NCI-H1930 (cell line): ENCODE measurements around the gene LRRN1.
A peak's percentile ranks its signal among the peaks of the same experiment; 100 is the strongest.

Experiments
- DNase-seq, 2 experiments: peaks; one replicate each; lab custom pipeline; 2025; lab: John Stamatoyannopoulos, UW

The LRRN1 gene

GRCh38 chr3:3799173-3800079, at the start of gene LRRN1:
Gene LRRN1, plus strand, starts transcription at chr3:3799431. Its CDS starts 45,211 bp downstream, at chr3:3844642.
- DNase-seq, result peak; percentile 52 to 61

- DNase-seq, result no peak
These were observed 45.8 kb upstream of the LRRN1 start for GRCh38 chr3:3753416-3753815.

- no peak for DNase-seq
These were observed 33.6 kb upstream of the LRRN1 start for GRCh38 chr3:3765661-3766060.

DNA sequence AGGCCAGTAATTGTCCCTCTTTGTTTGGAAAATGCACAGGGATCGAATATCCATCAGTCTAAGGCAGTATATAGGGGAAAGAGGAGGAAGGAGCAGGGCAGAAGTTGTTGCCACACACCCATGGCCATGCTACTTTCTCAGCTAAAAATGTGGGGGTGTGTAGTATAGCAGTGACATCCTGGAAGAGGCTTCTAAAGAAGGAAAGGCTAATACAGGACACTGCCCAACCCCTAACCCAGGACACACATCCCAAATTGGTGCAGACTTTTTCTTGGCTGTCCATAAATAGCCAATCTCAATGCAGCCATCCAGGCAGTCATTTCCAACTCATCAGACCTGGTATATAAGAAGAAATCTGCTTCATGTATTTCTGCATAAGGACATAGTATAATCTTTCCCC, 33.1 kb upstream of the LRRN1 start:
- no peak for DNase-seq

DNA sequence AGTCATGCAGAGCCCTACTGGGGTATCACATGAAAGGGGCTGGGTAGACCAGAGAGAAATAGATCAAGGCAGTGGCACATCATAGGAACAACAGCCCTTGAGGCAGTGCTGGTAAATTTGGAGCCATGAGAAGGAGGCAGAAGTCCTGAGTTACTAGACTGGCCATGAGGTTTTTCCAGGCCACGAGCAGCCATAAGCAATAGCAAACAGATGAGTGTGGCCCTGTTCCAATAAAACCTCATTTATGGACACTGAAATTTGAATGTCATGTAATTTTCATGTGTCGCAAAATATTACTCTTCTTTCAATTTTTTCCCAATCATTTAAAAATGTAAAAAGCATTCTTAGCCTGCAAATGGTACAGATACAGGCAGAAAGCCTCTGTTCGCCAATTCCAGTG, 28.1 kb upstream of the LRRN1 start:
- no peak for DNase-seq

DNA sequence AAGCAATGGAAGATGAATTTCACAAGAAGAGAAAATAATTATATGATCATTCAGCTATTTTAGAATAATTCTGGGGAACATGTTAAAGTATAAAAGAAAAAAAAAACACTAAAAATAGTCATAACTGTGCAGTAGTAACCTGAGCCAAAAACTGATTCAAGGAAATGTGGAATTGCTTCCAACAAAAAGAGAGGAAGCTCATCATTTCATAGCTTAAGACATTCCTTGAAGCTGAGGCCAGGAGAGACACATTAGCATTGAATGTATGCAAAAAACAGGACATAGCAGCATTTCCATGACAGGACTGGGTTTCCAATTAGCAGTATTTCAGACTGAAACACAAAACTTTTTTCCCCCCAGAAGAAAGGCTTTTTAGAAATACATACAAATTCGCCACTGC, 27.7 kb upstream of the LRRN1 start:
- DNase-seq, result no peak

DNA sequence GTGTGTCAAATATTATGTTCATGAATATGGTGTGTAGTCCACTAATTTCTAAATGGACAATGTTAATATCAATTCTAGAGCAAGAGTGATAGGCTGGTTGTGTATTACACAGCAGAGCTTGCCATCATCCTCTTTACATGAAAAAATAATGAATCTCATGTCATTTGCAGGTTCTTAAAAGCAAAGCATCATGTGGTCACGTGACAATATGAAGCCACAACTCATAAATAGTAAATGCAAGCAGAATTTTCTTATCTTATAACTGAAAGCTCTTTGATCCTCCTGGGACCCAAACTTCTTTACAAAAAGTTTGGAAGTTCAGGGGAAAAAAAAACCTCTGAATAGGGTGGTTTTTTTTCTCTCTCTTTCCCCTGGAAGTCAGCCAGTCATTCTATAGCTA, 26.9 kb upstream of the LRRN1 start:
- DNase-seq, result no peak

GRCh38 chr3:3772920-3773319, 26.3 kb upstream of the LRRN1 start:
- DNase-seq, result no peak

DNA sequence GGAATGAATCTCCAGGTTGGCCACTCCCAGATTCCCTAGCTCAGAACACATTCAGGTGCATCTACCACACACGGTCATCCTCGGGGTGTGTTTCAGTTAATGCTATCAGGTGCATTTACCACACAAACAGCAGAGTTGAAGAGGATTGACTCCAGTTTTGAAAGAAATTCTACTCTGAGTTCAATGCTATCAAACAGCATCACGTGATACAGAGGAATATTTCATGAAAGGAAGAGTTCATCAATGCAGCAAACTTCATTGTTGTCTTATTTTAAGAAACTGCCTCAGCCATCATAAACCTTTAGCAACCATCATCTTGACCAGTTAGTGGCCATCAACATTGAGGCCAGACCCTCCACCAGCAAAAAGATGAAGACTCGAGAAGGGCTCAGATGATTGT, 22.6 kb upstream of the LRRN1 start:
- DNase-seq, result no peak

DNA sequence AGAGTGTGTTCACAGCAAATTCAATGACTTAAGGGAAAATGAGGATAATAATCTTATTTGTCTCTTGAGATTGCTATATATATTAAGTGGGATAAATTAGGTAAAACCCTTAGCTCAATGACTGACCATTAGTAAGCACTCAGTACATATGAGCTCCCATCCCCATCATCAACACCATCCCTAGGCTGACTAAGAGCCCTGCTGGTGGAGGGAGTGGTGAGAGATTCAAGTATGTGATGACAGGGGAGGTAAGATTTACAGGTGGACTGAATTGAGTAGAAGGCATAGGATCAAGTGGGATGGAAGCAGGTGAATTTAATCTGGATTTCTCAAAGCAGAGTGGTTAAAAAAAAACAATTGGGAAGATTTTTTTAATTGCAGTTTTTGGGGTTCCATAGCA, 21.0 kb upstream of the LRRN1 start:
- no peak for DNase-seq

DNA sequence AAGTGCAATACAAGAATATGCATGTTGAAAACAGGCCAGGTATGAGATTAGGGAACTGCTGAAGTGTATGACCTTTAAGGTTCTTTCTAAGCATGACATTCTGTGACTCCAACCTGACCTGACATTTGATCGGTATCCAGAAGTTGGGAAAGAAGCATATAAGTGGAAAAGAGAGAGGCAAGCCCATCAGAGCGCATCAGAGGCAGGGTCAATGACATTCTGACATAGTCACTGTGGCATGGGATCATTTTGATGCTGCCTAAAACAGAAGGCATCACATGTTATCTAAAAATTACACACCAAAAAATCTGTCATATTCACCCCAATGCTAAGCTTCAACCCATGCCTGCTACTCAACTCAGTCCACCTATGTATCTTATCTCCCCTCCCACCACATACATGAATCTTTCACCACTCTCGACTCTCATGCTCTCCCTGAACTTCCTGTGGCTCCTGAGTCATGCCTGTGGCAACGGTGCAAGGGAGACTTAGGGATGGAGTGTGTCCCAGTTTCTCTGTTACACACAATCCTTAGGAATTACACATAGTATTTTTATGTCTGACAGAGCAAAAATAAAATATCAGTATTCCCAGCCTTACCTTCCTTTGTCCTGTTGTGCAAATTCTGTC, 20.5 kb upstream of the LRRN1 start:
- DNase-seq, result no peak

GRCh38 chr3:3782457-3782856, 16.8 kb upstream of the LRRN1 start:
- DNase-seq, result no peak

DNA sequence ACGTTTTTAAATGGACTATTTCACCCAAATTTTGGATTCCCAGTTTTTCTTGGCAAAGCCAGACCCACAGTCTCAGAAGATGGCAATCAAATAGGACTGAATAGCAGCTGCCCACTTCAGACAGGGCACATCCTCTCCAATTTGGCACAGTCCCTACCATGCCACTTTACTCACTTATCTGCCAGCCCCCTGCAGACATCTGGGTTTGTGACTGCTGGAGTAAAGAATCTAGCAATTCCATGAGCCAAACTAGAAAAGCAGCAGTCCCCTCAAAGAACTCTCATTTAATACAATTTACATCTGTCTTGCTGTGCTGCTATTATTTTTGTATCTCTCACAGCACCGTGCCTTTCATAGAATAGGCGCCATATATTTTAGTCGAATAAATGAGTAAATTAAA, 16.0 kb upstream of the LRRN1 start:
- DNase-seq, result no peak

GRCh38 chr3:3783696-3784095, 15.5 kb upstream of the LRRN1 start:
- no peak for DNase-seq

DNA sequence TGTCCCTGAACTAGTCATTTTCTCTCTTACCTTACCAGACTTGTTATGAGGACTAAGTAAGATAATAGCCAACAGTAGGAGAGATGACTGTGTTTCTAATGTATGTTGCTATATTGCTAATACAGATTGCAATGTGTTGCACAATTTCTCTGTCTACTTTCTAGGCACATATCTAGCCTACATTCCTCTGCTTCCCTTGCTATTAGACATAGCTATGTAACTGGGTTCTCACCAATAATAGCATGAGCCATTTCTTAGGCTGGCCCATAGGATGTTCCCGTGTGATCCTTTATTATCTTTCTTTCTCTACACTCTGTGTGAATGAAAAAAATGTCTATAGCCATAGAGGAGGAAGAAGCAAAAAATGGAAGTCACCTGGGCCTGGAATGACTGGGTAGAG, 6.8 kb upstream of the LRRN1 start:
- no peak for DNase-seq

DNA sequence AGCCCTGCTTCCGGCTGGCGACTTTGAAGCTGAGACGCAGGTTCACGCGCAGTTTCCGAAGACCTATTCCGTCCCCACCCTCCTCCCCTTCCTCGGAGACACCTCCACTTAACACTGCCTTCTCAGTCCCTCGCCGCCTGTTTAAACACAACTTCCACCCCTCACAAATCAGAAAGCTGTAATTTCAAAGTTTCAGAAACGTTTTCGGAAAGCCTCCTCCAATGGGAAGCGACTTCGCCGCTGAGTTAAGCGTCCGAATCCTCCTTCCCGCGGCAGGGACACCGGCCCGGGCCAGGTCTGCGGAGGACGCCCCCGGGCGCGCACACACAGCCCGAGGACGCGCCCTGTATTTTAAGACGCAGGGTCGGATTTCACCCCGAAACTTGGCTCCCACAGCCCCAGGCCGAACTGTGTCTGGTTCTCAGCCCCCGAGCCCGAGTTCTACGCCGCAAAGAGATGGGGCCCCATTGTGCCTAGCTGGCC, 559 bp upstream of the LRRN1 start:
- DNase-seq, result no peak

GRCh38 chr3:3800080-3800455, 837 bp downstream of the LRRN1 start:
- no peak for DNase-seq

DNA sequence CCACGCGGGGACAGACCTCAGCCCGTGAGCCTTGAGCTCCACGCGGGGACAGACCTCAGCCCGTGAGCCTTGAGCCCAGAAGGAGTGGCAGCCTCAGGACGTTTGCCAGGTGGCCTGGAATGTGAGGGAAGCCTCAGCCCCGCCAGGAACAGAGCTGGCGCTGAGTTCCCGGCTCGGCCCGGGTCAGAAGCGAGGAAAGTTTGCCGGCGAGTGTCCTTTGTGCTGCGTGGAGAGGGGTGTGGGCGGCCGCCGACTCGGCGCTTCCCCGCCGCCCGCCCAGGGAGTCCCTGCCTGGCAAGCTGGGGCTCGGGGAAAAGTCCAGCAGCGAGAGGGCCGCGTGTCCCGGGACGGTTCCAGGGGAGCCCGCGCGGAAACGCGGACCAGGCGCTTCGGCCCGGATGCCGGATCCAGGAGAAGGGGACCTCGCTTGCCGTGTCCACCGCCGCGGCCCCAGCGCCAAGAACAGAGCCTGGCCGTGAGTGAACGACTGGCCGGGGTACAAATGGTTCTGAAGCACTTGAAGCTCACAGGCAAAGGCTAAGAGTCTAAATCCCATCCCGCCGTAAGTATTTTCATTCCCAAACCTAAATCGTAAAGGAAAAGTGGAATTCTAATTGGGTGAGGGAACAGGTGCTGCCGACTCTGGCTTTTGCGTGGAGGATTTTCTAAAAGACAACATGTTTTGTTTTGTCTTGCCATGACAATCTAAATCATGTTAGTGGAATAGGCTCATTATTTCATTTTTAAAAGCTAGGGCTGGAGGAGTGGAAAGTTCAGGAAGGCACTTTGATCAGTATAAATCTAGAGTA, 1.7 kb downstream of the LRRN1 start:
- DNase-seq, result no peak

DNA sequence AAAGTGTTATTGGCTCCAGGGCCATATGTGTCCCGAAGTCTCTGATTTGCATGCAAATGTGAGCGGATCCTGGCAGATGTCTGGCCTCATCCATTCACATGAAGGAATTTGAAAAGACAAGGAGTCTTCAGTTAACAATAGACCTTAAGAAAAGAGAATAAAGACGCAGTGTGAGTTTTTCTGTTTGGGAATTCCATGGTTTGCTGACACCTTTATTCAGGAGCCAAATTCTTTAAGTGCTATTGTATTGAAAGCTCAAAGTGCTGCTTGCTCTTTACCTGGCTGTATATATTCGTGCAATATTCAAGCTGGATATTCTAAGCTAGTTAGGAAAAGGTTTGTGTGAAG, 2.2 kb downstream of the LRRN1 start:
- DNase-seq, result no peak

- no peak for DNase-seq
These were observed 2.8 kb downstream of the LRRN1 start for GRCh38 chr3:3802046-3802445.

DNA sequence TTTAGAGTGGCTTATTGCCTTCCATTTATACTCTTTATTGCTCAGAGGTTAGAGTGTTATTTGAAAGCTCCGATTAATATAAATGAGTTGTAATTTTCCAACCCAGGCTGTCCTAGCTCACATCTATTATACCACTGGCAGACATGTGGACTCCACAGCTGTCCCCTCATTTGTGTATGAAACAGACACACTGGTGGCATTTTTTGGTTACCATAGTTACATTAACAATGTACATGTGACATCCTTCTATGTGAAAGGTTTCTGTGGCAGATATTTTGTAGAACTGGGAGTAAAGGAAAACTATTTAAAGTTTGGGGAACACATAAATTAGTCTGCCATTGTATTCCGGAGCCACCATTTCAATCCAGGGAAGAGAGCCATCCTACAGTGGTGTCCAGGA, 5.3 kb downstream of the LRRN1 start:
- DNase-seq, result no peak

DNA sequence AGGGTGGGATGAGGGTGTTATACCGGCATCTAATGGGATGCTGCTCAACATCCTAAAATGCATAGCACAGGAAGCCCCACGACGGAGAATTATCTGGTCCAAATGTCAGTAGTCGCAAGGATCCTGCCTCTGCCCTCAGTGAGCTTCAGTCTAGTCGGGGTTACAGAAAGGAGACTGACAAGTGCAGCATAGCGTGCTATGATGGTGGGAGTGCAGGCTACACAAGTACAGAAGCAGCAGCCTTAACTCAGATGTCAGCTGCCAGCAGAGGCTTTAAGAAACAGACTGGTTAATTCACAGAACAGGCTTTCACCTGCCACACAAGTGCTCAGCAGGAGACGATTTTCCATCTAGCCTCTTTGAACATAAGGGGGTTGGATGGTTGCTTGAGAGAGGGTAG, 6.9 kb downstream of the LRRN1 start:
- no peak for DNase-seq

GRCh38 chr3:3806856-3807255, 7.6 kb downstream of the LRRN1 start:
- DNase-seq, result no peak
